NCI-H1930 (cell line): ENCODE data around the gene CPLX1.
"Not testable (repeated sequence)": the region's sequence is repeated elsewhere in the genome, so short reads cannot be mapped to it uniquely, and the experiment has no call there.

ENCODE experiments used
- DNase-seq, 2 experiments: peaks; one replicate each; lab custom pipeline; 2025; lab: John Stamatoyannopoulos, UW

Gene CPLX1

DNA sequence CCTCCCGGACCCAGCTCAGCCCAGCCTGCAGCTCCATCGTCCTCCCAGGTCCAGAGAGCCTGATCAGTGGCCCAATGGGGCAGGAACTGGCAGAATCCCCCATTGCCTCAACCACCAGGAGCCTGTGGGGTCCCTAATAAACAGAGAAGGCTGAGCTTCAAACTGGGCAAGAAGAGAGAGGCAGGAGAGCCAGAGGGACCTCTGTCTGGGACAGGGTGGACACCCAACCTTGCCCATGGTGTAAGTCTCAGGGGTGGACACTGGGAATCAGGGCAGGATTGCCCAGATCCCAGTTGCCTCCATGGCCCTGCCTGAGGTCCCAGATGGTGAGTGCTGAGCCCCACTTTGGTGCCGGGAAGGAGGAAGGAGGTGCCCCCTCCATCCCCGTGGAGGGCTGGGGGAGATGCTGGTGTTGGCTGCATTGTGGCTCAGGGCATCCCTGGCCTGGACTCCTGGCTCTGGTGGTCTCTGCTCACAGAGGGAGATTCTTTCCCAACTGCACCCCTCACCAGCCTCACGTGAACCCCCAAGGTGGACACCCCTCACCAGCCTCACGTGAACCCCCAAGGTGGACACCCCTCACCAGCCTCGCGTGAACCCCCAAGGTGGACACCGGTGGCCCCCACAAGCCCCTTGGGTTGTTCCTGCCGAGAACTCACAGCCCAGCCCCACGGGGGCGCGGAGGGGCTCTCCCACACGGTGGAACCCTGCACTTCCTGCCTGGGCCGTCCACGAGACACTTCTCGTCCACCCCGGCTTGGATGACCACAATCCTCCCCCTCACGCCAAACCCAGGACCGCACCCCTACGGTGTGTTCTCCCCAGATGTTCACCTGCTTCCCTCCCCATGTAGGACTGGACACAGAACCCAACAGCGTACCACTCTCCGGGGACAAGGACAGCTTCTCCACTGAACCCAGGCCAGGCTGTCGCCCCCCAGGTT is 5.4 kb downstream of the CPLX1 start:
- no peak for DNase-seq

- no peak for DNase-seq
Measured at GRCh38 chr4:819401-820229, 6.3 kb downstream of the CPLX1 start.

DNA sequence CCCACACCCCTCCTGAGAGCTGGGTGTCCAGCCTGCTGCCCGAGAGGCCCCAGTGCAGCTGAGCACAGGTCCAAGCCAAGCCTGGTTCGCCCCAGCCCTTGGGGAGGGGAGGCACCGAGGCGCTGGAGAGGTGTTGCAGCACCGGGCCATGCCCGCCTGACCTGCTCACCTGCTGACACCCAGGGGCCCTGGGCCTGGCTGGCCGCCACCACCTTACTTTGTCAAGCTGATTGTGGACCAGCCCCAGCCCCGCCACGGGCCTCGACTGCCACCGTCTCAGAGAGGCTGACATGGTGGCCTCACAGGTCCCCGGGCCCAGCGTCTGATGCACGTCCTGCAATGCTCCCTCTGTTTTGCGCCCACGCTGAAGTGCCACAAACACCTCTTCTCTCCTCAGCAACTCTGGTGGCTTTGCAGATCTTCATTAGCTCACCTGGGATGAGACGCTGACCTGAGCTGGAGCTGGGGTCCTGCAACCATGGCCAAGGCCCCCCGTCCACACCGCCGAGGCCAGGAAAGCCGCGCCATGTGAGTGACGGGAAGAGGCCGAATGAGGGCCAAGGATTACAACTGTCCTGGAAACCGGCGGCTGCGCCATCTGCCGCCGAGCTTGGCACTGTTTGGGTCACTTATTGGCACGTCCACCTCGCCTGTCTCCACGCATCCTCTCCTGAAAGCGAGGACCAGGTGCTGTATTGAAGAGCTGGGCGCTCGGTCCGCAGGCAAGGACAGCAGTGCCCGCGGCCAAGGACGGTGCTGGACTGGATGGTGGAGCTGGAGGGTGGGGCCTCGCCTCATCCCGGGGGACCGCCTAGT is 7.6 kb downstream of the CPLX1 start:
- no peak for DNase-seq

GRCh38 chr4:815464-816146 is 10.3 kb downstream of the CPLX1 start:
- DNase-seq, result no peak

DNA sequence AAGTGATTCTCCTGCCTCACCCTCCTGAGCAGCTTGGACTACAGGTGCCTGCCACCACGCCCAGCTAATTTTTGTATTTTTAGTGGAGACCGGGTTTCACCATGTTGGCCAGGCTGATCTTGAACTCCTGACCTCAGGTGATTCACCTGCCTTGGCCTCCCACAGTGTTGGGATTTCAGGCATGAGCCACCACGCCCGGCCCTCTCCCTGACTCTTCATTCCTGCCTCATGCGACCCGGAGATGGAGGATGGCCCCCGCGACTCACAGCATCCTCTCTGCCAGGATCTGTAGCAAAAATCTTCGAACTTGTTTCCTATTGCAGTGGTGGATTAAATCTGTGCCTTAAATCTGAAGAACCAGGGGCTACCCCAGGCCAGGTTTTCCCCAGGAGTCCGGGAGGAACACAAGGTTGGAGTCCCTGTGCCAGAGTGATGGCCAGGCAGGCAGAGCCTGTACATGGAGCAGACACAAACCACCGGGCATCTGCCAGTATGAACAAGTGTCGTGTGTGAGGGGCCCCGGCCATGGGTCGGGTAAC is 11.5 kb downstream of the CPLX1 start:
- DNase-seq, result no peak

- no peak for DNase-seq
Measured at GRCh38 chr4:813900-814299, 12.0 kb downstream of the CPLX1 start.

DNA sequence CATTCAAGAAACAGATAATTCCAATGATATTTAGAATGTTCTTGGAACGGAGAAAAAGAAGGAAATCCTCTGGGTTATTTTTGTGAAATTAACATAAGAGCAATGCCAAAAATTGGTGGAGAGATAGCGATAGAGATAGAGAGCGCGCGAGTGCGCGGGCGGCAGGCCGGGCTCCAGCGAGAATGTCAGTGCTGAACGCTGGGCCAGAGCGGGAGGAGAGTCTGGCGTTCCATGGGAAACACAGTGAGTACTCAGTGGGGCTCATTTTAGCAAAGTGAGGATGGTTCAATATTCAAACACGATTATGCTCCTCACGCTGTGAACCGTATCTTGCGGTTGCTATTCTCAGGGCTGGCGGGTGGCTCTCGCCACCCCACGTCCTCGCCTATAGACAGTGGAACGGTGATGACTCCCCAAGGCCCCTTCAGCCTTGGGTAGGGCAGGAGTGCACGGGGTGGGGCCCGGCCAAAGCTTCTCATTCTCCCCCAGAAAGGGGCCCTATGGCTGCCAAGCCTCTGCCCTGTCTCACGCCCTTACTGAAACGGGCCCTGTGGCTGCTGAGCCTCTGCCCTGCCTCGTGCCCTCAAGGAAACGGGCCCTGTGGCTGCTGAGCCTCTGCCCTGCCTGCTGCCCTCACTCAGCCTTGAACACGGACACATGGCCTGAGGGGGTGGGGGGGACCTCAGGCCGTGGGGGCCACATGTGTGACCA is 16.9 kb downstream of the CPLX1 start:
- DNase-seq, result no peak

DNA sequence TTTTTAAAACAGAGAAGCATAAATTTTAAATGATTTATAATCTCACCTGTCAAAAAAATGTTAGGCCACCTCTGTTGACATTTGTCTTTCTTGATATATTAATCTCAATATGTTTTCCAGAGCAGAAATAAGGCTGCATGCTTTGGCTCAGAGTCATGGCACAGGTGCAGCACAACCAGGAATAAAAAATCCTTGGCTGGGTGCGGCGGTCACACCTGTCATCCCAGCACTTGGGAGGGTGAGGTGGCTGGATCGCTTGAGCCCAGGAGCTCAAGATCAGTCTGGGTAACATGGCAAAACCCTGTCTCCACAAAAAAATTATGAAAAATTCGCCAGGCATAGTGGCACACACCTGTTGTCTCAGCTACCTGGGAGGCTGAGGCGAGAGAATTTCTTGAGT is 18.1 kb downstream of the CPLX1 start:
- DNase-seq, result no peak

DNA sequence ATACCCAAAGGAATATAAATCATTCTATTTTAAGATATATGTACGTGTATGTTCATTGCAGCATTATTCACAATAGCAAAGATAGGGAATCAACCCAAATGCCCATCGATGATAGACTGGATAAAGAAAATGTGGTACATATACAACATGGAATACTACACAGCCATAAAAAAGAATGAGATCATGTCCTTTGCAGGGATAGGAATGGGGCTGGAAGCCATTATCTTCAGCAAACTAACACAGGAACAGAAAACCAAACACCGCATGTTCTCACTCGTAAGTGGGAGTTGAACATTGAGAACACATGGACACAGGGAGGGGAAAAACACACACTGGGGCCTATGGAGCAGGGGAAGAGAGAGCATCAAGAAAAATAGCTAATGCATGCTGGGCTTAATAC is 18.9 kb downstream of the CPLX1 start:
- not testable (repeated sequence) for DNase-seq

DNA sequence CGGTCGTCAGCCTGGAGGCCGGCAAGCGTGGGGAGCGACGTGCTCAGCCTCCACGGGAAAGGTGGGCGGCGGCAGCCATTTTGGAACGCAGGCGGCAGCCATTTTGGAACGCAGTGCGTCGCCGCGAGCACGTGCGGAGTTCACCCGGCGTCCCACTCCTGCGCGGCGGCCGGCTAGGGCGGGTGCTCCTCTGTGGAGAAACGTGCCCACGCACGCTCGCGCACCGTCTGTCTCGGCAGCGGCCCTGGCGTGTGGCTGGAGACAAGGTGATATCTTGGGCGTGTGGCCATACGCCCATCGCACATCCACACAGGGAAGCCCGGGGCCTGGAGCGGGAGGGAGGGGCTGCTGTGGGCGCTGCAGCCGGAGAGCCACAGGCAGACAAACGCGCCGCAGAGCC is 21.1 kb downstream of the CPLX1 start:
- DNase-seq, result no peak

DNA sequence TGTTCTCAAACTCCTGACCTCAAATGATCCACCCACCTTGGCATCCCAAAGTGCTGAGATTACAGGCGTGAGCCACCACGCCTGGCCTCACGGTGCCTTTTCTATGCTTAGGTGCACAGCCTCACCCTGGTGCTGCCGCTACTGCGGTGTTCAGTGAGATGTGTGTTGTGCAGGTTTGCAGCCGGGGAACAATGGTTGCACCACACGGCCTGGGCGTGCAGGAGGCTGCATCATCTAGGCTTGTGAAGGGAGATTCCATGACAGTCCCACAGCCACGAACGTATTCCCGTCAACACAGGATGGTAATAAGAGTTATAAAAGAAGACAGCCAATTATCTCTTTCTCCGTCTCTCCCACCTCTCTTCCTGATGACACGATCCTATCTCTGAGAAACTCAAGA is 22.0 kb downstream of the CPLX1 start:
- no peak for DNase-seq

- DNase-seq, result no peak
Measured at GRCh38 chr4:801436-802124, 24.3 kb downstream of the CPLX1 start.

GRCh38 chr4:797066-797465 is 28.9 kb downstream of the CPLX1 start:
- peak; percentile 9 to 26 for DNase-seq

DNA sequence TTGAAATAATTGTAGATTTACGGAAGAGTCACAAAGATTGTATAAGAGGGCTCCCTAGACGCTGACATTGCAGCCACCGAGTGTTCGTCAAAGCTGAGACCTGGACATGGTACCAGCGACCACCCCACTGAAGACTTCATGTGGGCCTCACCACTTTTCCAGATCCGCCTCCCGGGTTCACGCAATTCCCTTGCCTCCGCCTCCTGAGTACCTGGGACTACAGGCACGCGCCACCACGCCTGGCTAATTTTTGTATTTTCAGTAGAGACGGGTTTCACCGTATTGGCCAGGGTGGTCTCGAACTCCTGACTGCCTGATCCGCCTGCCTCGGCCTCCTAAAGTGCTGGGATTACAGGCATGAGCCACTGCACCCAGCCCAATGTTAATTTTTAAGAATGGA is 29.7 kb downstream of the CPLX1 start:
- DNase-seq, result no peak

DNA sequence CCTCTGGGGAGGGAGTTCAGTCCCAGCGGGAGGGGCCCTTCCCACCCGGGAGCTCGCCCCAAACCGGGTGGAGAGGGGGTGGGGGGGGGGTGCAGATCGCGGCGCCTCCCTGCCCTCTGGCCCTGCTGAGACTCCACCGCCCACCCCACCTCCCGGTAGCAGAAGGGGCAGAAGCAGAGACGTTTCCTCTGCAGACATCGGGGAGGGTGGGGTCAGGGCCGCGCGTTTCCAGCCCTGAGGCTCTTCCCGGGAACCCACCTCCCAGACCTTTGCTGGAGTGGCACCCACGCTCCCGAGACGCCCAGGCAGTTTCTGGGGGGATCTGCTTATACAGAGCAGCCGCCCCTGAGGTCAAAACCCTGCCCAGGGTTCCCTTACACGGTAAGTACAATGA is 30.2 kb downstream of the CPLX1 start:
- no peak for DNase-seq

GRCh38 chr4:794900-795725 is 30.8 kb downstream of the CPLX1 start:
- no peak for DNase-seq

DNA sequence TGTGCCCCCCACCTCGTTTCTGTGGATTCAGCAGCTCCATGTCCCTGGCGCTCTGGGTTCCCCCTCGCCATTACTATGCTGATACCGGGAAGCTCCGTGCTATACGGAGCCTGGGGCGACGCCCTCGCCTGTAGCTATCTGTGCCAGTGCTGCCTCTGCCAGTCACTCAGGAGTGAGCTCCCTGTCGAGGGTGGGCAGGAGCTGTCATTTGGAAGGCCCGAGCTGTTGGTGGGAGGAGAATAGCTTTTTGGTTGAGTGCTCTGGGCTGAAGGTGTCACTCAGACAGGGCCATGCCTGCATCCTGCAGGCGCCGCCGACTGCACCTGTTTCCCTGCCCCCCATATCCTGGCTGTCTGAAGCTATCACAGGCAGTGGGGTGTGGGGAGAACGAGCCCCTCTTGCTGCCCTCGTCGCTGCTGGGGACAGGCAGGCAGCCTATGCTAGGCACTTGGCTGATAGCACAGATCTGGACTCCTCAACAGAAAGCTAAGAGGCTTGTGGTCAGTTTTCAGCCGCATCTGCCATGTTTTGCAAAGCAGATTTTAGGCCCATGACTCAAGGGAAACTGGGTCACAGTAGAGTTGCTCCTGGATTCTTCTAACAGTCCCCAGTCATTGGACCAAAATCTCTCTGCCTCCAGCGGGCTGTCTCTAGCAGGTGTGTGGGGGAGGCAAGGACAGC is 31.8 kb downstream of the CPLX1 start:
- no peak for DNase-seq

DNA sequence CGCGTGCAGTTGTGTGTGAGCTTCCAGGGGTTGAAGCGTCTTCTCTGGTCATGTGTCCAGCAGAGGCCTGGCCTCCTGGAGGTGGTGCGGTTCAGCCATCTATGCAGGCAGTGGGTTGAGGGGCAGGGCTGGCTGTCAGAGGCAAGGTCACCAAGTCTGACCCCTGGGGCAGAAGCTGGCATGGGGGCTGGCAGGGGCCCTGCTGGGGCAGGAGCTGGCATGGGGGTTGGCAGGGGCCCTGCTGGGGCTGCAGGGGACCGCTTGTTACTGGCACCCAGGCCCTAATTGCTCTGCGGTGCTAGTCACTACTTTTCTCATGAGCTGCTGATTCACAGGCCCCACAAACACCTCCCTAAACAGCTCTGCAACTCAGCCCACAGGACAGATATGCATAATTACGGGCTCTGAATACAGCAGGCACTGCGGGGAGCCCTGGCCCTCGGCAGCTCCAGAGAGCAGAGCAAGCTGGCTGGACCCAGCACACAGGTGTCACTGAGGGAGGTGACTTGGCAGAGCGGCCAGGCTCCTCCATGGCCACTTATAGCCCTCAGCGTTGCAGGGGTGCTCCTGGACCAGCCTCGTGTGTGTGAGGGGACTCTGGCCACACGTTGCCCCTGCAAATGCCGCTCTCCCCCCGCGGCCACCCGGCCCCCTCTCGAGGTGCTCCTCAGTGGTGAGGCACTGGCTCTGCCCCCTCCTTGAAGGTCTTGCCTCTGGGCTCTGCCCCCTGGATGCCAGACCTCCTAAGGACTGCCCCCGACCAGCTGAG is 32.7 kb downstream of the CPLX1 start:
- no peak for DNase-seq
